Measurements from ENCODE around the gene TMEM63B. TPM values are rescaled to one million over a fixed set of nuclear protein-coding genes. Genes with fewer than 3 reads are reported as not detected.
"Not testable (repeated sequence)": the region's sequence is repeated elsewhere in the genome, so short reads cannot be mapped to it uniquely, and the experiment has no call there.

The TMEM63B gene
- total RNA-seq (2014; rRNA removed; shearing (Covaris generic)), result 20.8 and 23.6 TPM in 2 replicates

DNA sequence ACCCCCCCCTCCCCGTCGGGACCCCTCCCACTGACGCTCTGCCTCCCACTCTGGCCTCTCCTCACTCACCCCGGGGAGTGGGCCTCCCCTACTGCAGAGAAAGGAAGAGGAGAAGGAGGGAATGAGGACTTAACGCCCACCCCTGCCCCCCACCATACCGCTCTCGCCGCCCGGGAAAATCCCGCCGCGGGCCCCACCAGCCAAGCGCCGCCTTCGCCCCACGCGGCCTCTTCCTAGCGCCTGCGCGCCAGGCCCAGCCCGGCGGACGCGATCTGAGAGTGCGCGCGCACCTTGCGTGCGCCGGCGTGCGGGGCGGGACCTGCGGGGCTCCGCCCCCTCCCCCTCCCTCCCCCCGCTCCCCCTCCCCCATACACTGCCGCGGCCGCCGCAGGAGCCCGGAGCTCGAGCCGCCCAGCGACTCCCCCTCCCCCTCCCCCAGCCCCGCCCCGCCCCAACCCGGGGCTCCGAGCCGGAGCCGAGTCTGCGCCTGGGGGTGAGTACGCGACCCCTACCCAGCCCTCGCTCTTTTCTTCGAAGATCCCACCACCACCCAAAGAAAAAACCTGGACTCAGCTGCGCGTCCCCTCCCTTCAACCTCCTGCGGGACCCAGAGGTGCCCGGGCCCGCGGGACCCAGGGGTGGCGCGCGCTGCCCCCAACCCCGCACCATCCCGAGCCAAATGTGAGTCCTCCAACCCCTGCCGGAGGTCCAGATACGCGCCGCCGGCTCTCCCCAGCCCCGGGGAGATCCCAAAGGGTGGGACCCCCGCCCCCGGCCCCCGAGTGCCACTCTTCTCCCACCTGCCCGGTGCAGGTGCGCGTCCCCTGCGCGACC lies at the start of gene TMEM63B, which contains the start of gene MRPL14:
Gene TMEM63B, plus strand, starts transcription at position 369 of the 834 bp plus-strand sequence. CDS start 7,031 bp downstream, outside the sequence.
Gene MRPL14, minus strand, starts transcription at position 267 of the 834 bp plus-strand sequence. CDS start 10,841 bp downstream, outside the sequence.
- DNase-seq (ENCODE audit: low read depth), result peak; percentile 84

DNA sequence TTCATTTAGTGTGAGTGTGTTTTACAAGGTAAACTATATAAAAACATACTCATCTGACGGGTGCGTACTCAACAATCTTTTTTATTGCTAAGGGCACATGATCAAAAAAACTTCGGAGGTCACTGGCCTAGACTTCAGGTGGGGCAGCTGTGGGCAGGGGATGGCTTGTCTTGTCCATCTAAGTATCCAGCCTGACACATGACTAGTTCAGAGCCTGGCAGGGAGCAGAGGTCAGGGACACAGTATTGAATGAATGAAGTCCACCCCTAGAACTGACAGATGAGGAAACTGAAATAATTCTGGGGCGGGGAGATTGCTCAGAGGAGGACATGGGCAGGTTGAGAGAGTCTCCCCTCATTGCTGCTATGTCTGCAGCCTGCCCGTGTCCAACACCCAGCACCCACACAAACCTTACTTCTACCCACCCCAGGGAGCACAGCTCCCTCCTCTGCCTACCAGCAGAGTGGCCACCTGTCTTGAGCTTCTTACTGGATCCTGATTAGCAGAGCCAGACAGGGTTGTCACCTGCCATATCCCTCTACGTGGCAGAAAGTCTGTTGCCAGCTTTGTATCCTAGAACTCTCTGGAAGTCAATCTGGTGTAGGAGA lies 49.0 kb upstream of the TMEM63B start:
- DNase-seq (ENCODE audit: low read depth), result no peak

DNA sequence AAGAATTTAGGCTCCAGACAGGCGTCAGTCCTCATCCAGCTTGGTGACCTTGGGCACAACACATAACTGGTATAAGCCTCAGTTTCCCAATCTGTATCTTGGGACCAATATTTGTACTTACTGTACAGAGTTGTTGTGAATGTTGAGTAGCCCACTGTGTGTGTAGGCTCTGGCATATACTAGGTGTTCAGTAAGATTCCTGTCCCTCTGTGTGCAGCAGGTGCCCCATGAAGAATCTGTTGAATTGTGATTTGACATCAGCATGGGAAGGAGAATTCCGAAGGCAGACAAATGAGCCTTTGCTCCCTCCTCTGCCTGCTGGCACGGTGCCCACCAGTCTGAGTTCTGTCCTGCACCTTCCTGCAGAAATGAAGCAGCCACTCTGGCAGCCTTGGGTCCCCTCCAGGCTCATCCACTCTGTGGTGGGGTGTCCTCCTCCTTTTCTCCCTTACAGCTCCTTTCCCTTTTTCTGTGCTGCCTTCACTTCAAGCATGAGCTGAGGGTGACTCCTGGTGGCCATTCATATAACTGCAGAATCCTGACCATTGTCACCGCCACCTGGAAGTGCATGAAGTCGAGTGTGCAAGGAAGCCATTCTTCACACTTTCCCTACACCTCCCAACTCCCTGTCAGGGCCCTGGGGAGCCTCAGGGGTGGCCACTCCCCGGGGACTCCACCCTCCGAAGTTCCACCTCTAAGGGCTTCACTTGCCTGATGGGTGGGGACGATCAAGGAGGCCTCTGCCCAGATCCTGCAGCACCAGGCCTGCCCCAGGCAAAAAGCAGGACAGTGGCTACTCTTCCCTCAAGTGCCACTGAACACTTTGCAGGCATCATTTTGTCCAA lies 48.3 kb upstream of the TMEM63B start:
- peak; percentile 75 for DNase-seq (ENCODE audit: low read depth)

GRCh38 chr6:44079672-44080071 lies 47.7 kb upstream of the TMEM63B start:
- no peak for DNase-seq (ENCODE audit: low read depth)

GRCh38 chr6:44080561-44081521 lies 46.5 kb upstream of the TMEM63B start:
- no peak for DNase-seq (ENCODE audit: low read depth)

DNA sequence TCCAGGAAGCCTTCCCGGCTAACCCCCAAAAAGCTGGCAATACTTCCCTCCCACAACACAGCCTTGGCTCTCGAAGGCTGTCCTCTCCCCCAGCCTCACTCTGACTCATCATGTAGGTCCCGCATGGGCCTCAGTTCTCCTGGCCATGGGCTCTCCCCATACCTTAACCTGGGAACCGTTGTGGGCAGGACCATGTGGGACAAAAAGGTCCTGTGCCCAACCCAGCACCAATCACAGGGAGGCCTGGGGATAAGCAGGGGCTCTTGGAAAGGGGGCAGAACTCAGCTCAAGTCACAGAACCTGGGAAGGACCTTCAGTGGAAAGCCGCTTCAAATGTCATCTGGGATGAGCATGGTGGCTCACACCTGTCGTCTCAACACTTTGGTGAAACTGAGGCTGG lies 45.6 kb upstream of the TMEM63B start:
- no peak for DNase-seq (ENCODE audit: low read depth)

- no peak for DNase-seq (ENCODE audit: low read depth)
These were observed 44.5 kb upstream of the TMEM63B start for GRCh38 chr6:44082872-44083321.

DNA sequence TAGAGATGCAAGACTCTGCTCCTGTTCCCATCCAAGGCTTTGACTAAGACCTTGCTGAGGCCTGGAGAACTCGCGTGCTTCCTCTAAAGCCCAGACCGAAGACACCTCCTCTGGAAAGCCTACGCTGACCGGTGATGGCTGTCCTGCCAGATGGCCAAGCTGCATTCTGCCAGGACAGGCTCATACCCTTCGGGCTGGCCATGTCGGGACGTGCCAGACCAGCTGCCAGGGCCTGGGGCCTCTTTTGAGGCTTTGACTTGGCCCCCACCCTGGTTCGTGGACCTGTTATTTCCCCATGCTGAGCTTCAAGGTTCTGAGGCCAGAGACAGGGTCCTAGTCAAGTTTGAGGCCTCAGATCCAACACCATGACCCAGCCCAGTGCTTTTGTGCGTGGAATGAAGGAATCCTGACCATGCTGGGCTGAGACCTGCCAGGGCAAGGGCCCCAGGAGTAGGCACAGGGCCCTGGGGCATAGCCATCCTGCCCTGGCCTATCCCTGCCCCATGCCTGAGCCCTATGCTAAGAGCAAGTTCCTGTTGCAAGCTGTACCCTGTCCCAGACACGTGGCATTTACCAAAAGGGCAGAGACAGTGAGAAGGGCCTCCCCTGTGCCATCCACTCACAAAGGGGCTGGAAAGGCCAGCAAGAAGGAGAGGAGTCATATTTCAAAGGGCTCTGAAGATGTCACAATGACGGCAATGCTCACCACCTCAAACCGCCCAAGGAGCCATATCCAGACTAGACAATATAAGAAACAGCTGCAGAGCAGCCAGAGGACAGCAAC lies 42.9 kb upstream of the TMEM63B start:
- peak; percentile 95 for DNase-seq (ENCODE audit: low read depth)

GRCh38 chr6:44085219-44085618 lies 42.1 kb upstream of the TMEM63B start:
- no peak for DNase-seq (ENCODE audit: low read depth)

- peak; percentile 20 for DNase-seq (ENCODE audit: low read depth)
These were observed 40.3 kb upstream of the TMEM63B start for GRCh38 chr6:44086931-44087574.

DNA sequence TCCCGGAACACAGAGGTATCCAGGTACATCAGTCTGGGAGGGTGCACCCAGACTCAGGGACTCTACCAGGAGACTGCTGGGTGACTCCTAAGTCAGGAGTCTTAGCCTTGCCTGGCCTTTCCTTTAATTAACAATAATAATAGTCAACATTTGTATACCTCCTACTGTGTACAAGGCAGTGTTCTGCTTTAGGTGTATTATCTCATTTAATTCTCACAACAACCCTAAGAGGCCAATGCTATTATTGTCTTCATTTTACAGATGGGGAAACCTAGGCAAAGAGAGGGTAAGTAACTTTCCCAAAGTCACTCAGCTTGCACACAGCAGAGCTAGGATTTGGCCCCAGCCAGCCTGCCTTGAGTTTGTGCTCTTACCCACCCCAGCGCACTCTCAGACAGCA lies 39.7 kb upstream of the TMEM63B start:
- DNase-seq (ENCODE audit: low read depth), result no peak

- DNase-seq (ENCODE audit: low read depth), result no peak
These were observed 38.3 kb upstream of the TMEM63B start for GRCh38 chr6:44088827-44089590.

DNA sequence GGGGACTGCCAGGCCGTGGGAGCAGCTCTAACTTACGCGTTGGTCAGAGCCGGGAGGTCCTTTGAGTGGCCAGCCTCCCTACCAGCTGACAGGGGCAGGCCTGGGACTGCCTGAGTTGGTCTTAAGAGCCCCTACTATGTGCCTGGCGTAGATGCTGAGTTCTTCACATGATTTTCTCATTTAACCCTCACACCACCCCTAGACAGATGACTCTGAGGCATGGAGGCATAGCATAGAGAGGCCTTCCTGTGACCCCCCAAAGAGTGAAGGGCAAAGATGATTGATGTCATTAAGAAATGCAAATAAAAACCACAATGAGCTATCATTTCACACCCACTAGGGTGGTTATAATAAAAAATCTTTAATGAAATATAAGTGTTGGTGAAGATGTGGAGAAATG lies 36.9 kb upstream of the TMEM63B start:
- DNase-seq (ENCODE audit: low read depth), result no peak

DNA sequence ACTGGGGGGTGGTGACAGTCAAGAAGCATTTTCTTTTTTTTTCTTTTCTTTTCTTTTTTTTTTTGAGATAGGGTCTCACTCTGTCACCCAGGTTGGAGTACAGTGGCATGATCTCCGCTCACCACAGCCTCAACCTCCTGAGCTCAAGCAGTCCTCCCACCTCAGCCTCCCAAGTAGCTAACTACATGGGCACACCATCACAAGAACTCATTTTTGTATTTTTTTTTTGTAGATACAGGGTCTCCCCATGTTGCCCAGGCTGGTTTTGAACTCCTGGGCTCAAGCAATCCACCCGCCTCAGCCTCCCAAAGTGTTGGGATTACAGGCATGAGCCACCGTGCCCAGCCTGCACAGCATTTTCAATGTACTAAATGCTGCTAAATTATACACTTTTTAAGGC lies 36.0 kb upstream of the TMEM63B start:
- not testable (repeated sequence) for DNase-seq (ENCODE audit: low read depth)

- DNase-seq (ENCODE audit: low read depth), result no peak
These were observed 35.1 kb upstream of the TMEM63B start for GRCh38 chr6:44091981-44092884.

DNA sequence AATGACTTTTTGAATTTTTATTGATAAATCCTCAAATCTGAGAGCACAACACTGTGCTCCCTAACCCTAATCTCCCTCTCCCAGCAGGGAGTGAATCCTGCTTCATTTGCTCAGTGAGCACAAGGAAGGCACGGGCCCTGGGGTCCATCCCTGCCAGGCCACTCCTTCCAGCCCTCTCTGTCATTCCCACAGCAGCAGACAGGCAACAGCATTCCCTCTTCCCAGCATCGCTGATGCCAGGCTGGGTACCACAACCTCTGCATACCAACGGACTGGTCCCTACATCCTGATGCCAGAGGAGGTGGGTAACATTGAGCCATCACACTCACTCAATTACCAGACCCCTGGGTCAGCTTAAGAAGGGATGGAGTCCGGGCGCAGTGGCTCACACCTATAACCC lies 34.3 kb upstream of the TMEM63B start:
- no peak for DNase-seq (ENCODE audit: low read depth)

- no peak for DNase-seq (ENCODE audit: low read depth)
These were observed 33.5 kb upstream of the TMEM63B start for GRCh38 chr6:44093750-44094402.

Data from RPMI7951 (cell line).